PFSK-1 (cell line): ENCODE data around the gene LYL1.

Experiments
- FOXP2 ChIP-seq: optimal IDR thresholded peaks from 2 replicates; pipeline ENCODE3; 2011; ENCODE audit warnings: borderline replicate concordance, control low read depth, inconsistent platforms; ENCODE audit not compliant: insufficient read depth; ENCODE audit errors: extremely low read length, extremely low read depth
- POLR2AphosphoS5 ChIP-seq: IDR thresholded peaks from 2 replicates; pipeline ENCODE4 v1.6.1; 2012; ENCODE audit warnings: low read depth, mild to moderate bottlenecking, control low read depth, low read length, moderate library complexity
- REST ChIP-seq, 2 experiments: IDR thresholded peaks; 2 replicates each; pipeline versions ENCODE4 v1.6.1 to v1.8.0; 2011 to 2012; ENCODE audit warnings: low read depth in 2 of 2, low read length in 2 of 2, control low read depth in 1 of 2, inconsistent platforms in 1 of 2, mild to moderate bottlenecking in 1 of 2, moderate library complexity in 1 of 2; ENCODE audit not compliant: insufficient read depth in 1 of 2
- SIN3A ChIP-seq: IDR thresholded peaks from 2 replicates; pipeline ENCODE4 v1.6.1; 2012; ENCODE audit warnings: mild to moderate bottlenecking, low read length, moderate library complexity, borderline replicate concordance; ENCODE audit not compliant: insufficient read depth

GRCh38 chr19:13095934-13096927 is 6.4 kb downstream of the LYL1 start:
- TF ChIP-seq POLR2AphosphoS5 (no peak), FOXP2 (no peak), SIN3A (no peak), REST (IDR thresholded peaks at IDR 0.05; ENCODE audit: insufficient read depth in 1 of 2, low read depth in 2 of 2, low read length in 2 of 2) (no peak)
